HG02763 (cell line): ENCODE measurements around the gene RAMAC.
"Not testable (repeated sequence)": the region's sequence is repeated elsewhere in the genome, so short reads cannot be mapped to it uniquely, and the experiment has no call there.

ENCODE experiments used
- ATAC-seq: cut with Tn5 transposase; IDR thresholded peaks from one replicate; pipeline ENCODE4 v1.9.1; 2021; ENCODE audit warnings: mild to moderate bottlenecking, moderate library complexity; ENCODE audit not compliant: unreplicated experiment

RAMAC gene

GRCh38 chr15:82966671-82967071 is 19.3 kb upstream of the RAMAC start:
- peak; percentile 58 for ATAC-seq

- no peak for ATAC-seq
Observed at GRCh38 chr15:82968066-82968465, 17.9 kb upstream of the RAMAC start.

- no peak for ATAC-seq
Observed at GRCh38 chr15:82969353-82969752, 16.7 kb upstream of the RAMAC start.

GRCh38 chr15:82970078-82970686 is 15.8 kb upstream of the RAMAC start:
- no peak for ATAC-seq

- no peak for ATAC-seq
Observed at GRCh38 chr15:82970696-82971095, 15.3 kb upstream of the RAMAC start.

- ATAC-seq = no peak
Observed at GRCh38 chr15:82971218-82971984, 14.6 kb upstream of the RAMAC start.

- ATAC-seq = no peak
Observed at GRCh38 chr15:82972990-82973389, 13.0 kb upstream of the RAMAC start.

GRCh38 chr15:82977076-82977475 is 8.9 kb upstream of the RAMAC start:
- no peak for ATAC-seq

- ATAC-seq = no peak
Observed at GRCh38 chr15:82978438-82978837, 7.6 kb upstream of the RAMAC start.

- no peak for ATAC-seq
Observed at GRCh38 chr15:82979726-82980125, 6.3 kb upstream of the RAMAC start.

GRCh38 chr15:82980981-82981380 is 5.0 kb upstream of the RAMAC start:
- no peak for ATAC-seq

- ATAC-seq = peak; percentile 13
Observed at GRCh38 chr15:82986442-82986780, 401 bp downstream of the RAMAC start.

- ATAC-seq = no peak
Observed at GRCh38 chr15:82992436-82992998, 6.5 kb downstream of the RAMAC start.

GRCh38 chr15:82993144-82993543 is 7.1 kb downstream of the RAMAC start:
- ATAC-seq = no peak

- ATAC-seq = no peak
Observed at GRCh38 chr15:82995076-82995475, 9.1 kb downstream of the RAMAC start.

GRCh38 chr15:82995938-82996337 is 9.9 kb downstream of the RAMAC start:
- no peak for ATAC-seq

GRCh38 chr15:82999426-82999825 is 13.4 kb downstream of the RAMAC start:
- no peak for ATAC-seq

- peak; percentile 54 for ATAC-seq
Observed at GRCh38 chr15:82999905-83000671, 14.1 kb downstream of the RAMAC start.

GRCh38 chr15:83000672-83001031 is 14.6 kb downstream of the RAMAC start:
- ATAC-seq = not testable (repeated sequence)

- ATAC-seq = peak; percentile 56
Observed at GRCh38 chr15:83010709-83011270, 24.8 kb downstream of the RAMAC start.
